H9 (cell line): ENCODE results near the gene DNAI4. TPM values are rescaled to one million over a fixed set of nuclear protein-coding genes. Genes with fewer than 3 reads are reported as not detected.
"Not testable (repeated sequence)": the region's sequence is repeated elsewhere in the genome, so short reads cannot be mapped to it uniquely, and the experiment has no call there.

Experiments used
- DNase-seq: peaks from one replicate; pipeline ENCODE4 v3.0.0-alpha.2; 2017
- H2AFZ ChIP-seq: one replicate; pipeline ENCODE4 v1.6.1; 2013; ENCODE audit warnings: mild to moderate bottlenecking, low read length, control low read depth, moderate library complexity
- H2AK5ac ChIP-seq: 2 replicates; pipeline ENCODE4 v1.6.1; 2013; ENCODE audit warnings: low read length, control low read depth, mixed read lengths; ENCODE audit not compliant: insufficient read length
- H2BK120ac ChIP-seq: one replicate; pipeline ENCODE4 v1.6.1; 2013; ENCODE audit warnings: low read depth, mild to moderate bottlenecking, low read length, control low read depth, inconsistent platforms; ENCODE audit not compliant: poor library complexity, severe bottlenecking
- H2BK12ac ChIP-seq: 2 replicates; pipeline ENCODE4 v1.6.1; 2013; ENCODE audit warnings: low read length, control low read depth, mixed read lengths, low read depth; ENCODE audit not compliant: insufficient read length
- H2BK15ac ChIP-seq: 2 replicates; pipeline ENCODE4 v1.6.1; 2013; ENCODE audit warnings: low read depth, low read length, control low read depth
- H2BK20ac ChIP-seq: one replicate; pipeline ENCODE4 v1.6.1; 2013; ENCODE audit warnings: low read depth, mild to moderate bottlenecking, low read length, control low read depth, inconsistent platforms; ENCODE audit not compliant: poor library complexity, severe bottlenecking
- H2BK5ac ChIP-seq: 2 replicates; pipeline ENCODE4 v1.6.1; 2013; ENCODE audit warnings: low read length, control low read depth, mixed read lengths; ENCODE audit not compliant: insufficient read length
- H3K14ac ChIP-seq: 2 replicates; pipeline ENCODE4 v1.6.1; 2013; ENCODE audit warnings: low read length, control low read depth; ENCODE audit not compliant: insufficient read depth
- H3K18ac ChIP-seq: 2 replicates; pipeline ENCODE4 v1.6.1; 2013; ENCODE audit warnings: low read depth, mild to moderate bottlenecking, mixed read lengths, low read length, control low read depth; ENCODE audit not compliant: insufficient read length
- H3K23ac ChIP-seq: 2 replicates; pipeline ENCODE4 v1.6.1; 2013; ENCODE audit warnings: low read length, control low read depth, mixed read lengths, low read depth; ENCODE audit not compliant: insufficient read length
- H3K23me2 ChIP-seq: 2 replicates; pipeline ENCODE4 v1.6.1; 2013; ENCODE audit warnings: low read depth, mild to moderate bottlenecking, mixed read lengths, low read length, control low read depth; ENCODE audit not compliant: insufficient read length, poor library complexity, severe bottlenecking
- H3K27ac ChIP-seq: 2 replicates; pipeline ENCODE4 v1.5.1; 2013; ENCODE audit warnings: low read length, control low read depth, mixed read lengths, low read depth; ENCODE audit not compliant: insufficient read length
- H3K27me3 ChIP-seq: 2 replicates; pipeline ENCODE4 v1.6.1; 2013; ENCODE audit warnings: low read length, control low read depth, inconsistent platforms; ENCODE audit not compliant: insufficient read depth
- H3K4ac ChIP-seq: 2 replicates; pipeline ENCODE4 v1.6.1; 2013; ENCODE audit warnings: low read depth, mild to moderate bottlenecking, control low read depth, inconsistent platforms, low read length, moderate library complexity
- H3K4me1 ChIP-seq: 2 replicates; pipeline ENCODE4 v1.6.1; 2013; ENCODE audit warnings: low read length, control low read depth, inconsistent platforms; ENCODE audit not compliant: insufficient read depth
- H3K4me2 ChIP-seq: 2 replicates; pipeline ENCODE4 v1.6.1; 2013; ENCODE audit warnings: low read length, control low read depth, mixed read lengths; ENCODE audit not compliant: insufficient read length, insufficient read depth
- H3K56ac ChIP-seq: 2 replicates; pipeline ENCODE4 v1.6.1; 2013; ENCODE audit warnings: low read depth, mild to moderate bottlenecking, mixed read lengths, low read length, control low read depth; ENCODE audit not compliant: insufficient read length
- H3K79me1 ChIP-seq: 2 replicates; pipeline ENCODE4 v1.6.1; 2013; ENCODE audit warnings: low read depth, mild to moderate bottlenecking, moderate library complexity, low read length, control low read depth, inconsistent platforms; ENCODE audit not compliant: insufficient read depth, poor library complexity, severe bottlenecking
- H3K79me2 ChIP-seq: 2 replicates; pipeline ENCODE4 v1.6.1; 2013; ENCODE audit warnings: low read length, control low read depth, inconsistent platforms; ENCODE audit not compliant: insufficient read depth
- H3K9ac ChIP-seq: 2 replicates; pipeline ENCODE4 v1.6.1; 2013; ENCODE audit warnings: low read length, control low read depth, mixed read lengths; ENCODE audit not compliant: insufficient read length; ENCODE audit errors: extremely low read depth
- H3K9me3 ChIP-seq: one replicate; pipeline ENCODE4 v1.6.1; 2013; ENCODE audit warnings: low read depth, low read length, inconsistent platforms; ENCODE audit not compliant: control insufficient read depth
- H3T11ph ChIP-seq: one replicate; pipeline ENCODE4 v1.6.1; 2013; ENCODE audit warnings: mild to moderate bottlenecking, low read length, control low read depth, inconsistent platforms
- H4K20me1 ChIP-seq: one replicate; pipeline ENCODE4 v1.6.1; 2013; ENCODE audit not compliant: control insufficient read depth, insufficient read length, insufficient read depth
- H4K5ac ChIP-seq: 2 replicates; pipeline ENCODE4 v1.6.1; 2013; ENCODE audit warnings: low read depth, mild to moderate bottlenecking, mixed read lengths, low read length, control low read depth; ENCODE audit not compliant: insufficient read length
- H4K8ac ChIP-seq: replicated peaks from 2 replicates; pipeline ENCODE4 v1.6.1; 2013; ENCODE audit warnings: low read length, control low read depth, mixed read lengths, low read depth; ENCODE audit not compliant: insufficient read length
- H4K91ac ChIP-seq: 2 replicates; pipeline ENCODE4 v1.6.1; 2013; ENCODE audit warnings: low read depth, mild to moderate bottlenecking, moderate library complexity, mixed read lengths, low read length, control low read depth; ENCODE audit not compliant: insufficient read length
- H3K27ac Mint-ChIP-seq, 3 experiments: 2 replicates in 2 of 3; 3 replicates in 1 of 3; pipeline ENCODE4 v1.8.0; 2020 to 2021; ENCODE audit warnings: mixed read lengths in 3 of 3, mild to moderate bottlenecking in 1 of 3, moderate library complexity in 1 of 3
- H3K27me3 Mint-ChIP-seq: 2 replicates; pipeline ENCODE4 v1.8.0; 2021; ENCODE audit warnings: low read depth, mild to moderate bottlenecking, moderate library complexity, mixed read lengths
- H3K36me3 Mint-ChIP-seq, 3 experiments: 2 replicates in 2 of 3; 3 replicates in 1 of 3; pipeline ENCODE4 v1.8.0; 2020 to 2021; ENCODE audit warnings: low read depth in 3 of 3, mixed read lengths in 3 of 3; ENCODE audit not compliant: insufficient read depth in 1 of 3
- H3K4me1 Mint-ChIP-seq, 2 experiments: 2 replicates each; pipeline ENCODE4 v1.8.0; 2020; ENCODE audit warnings: mixed read lengths in 2 of 2
- H3K4me3 Mint-ChIP-seq, 2 experiments: 2 replicates in 1 of 2; 3 replicates in 1 of 2; pipeline ENCODE4 v1.8.0; 2020 to 2021; ENCODE audit warnings: mild to moderate bottlenecking in 2 of 2, mixed read lengths in 2 of 2, moderate library complexity in 1 of 2
- H3K9me3 Mint-ChIP-seq, 2 experiments: 2 replicates in 1 of 2; 3 replicates in 1 of 2; pipeline ENCODE4 v1.8.0; 2020; ENCODE audit warnings: mild to moderate bottlenecking in 2 of 2, mixed read lengths in 2 of 2, moderate library complexity in 1 of 2
- CTCF ChIP-seq: fragments of 200-600 bp; sonication (generic); conservative IDR thresholded peaks from 3 replicates; pipeline ENCODE4 v1.8.0; 2021; ENCODE audit warnings: antibody characterized with exemption, mild to moderate bottlenecking
- WGBS: extraction: QIAGEN DNeasy Blood & Tissue Kit; methylation state at CpG from one replicate; pipeline ENCODE4 v1.1.7; 2013; ENCODE audit warnings: missing lambda C conversion rate, low lambda C conversion rate, mixed read lengths; ENCODE audit not compliant: insufficient read length; ENCODE audit errors: extremely low coverage; 5-methylcytosine and 5-hydroxymethylcytosine counted together
- total RNA-seq: library from RNA; stranded (reverse); gene quantifications from 2 replicates; pipeline ENCODE4 v1.2.1, GENCODE V29; 2021

The DNAI4 gene
- total RNA-seq, 1 experiment from 2014 or later: 1.4 TPM

GRCh38 chr1:66968574-66968973, 43.9 kb upstream of the DNAI4 start:
- Mint-ChIP-seq H3K4me1 (no peaks in the 10 kb centered on the region), H3K27ac (no peak overlapping the region; a peak in 1 of 7 replicates), H3K4me3 (no peak overlapping the region), H3K36me3 (peaks cover 27 to 77% (median 66%) of the 10 kb centered on the region in 3 experiments), H3K27me3 (no peaks in the 10 kb centered on the region), H3K9me3 (peaks cover 3 to 7% of the 10 kb centered on the region in 2 experiments; a peak in 4 of 5 replicates)
- no peak overlapping the region for H2BK120ac ChIP-seq
- no peaks in the 10 kb centered on the region for H3K79me1 ChIP-seq
- no peak overlapping the region for H2AK5ac ChIP-seq
- H4K5ac ChIP-seq: no peak overlapping the region
- no peak overlapping the region for H4K8ac ChIP-seq
- H3K18ac ChIP-seq: no peak overlapping the region
- H2BK12ac ChIP-seq: no peak overlapping the region
- no peak overlapping the region for H2BK5ac ChIP-seq
- no peaks in the 10 kb centered on the region for H3K4me1 ChIP-seq
- H3T11ph ChIP-seq: no peak overlapping the region
- H3K4me2 ChIP-seq: no peak overlapping the region
- no peak overlapping the region for H2BK20ac ChIP-seq
- no peaks in the 10 kb centered on the region for H3K23me2 ChIP-seq
- no peak overlapping the region for H2BK15ac ChIP-seq
- no peak for DNase-seq
- H3K14ac ChIP-seq: no peak overlapping the region
- no peak overlapping the region for H3K56ac ChIP-seq
- H2AFZ ChIP-seq: no peak overlapping the region
- H3K27ac ChIP-seq: no peak overlapping the region
- H3K79me2 ChIP-seq: no peaks in the 10 kb centered on the region
- no peak overlapping the region for H3K9ac ChIP-seq
- H3K23ac ChIP-seq: no peak overlapping the region
- no peaks in the 10 kb centered on the region for H3K27me3 ChIP-seq
- no peaks in the 10 kb centered on the region for H4K20me1 ChIP-seq
- no peak overlapping the region for H4K91ac ChIP-seq
- WGBS: no CpG with 5 or more reads among the region's 3 CpGs
- no peak overlapping the region for H3K4ac ChIP-seq
- no peaks in the 10 kb centered on the region for H3K9me3 ChIP-seq
- TF ChIP-seq CTCF: no peak

GRCh38 chr1:66966188-66966873, 41.7 kb upstream of the DNAI4 start:
- H3K27me3 ChIP-seq, H2BK5ac ChIP-seq, H3K27me3 Mint-ChIP-seq, H2BK15ac ChIP-seq, H3K4me3 Mint-ChIP-seq, H2BK120ac ChIP-seq, H3K9me3 ChIP-seq, H3K79me2 ChIP-seq, H3K14ac ChIP-seq, H3K9ac ChIP-seq, H2AFZ ChIP-seq, H3K27ac Mint-ChIP-seq, H3K9me3 Mint-ChIP-seq, H3K23ac ChIP-seq, DNase-seq, H3K4me1 Mint-ChIP-seq, H3K4ac ChIP-seq, H4K91ac ChIP-seq, H2AK5ac ChIP-seq, H2BK20ac ChIP-seq, H3K18ac ChIP-seq, H4K8ac ChIP-seq, H4K20me1 ChIP-seq, H3K27ac ChIP-seq, H2BK12ac ChIP-seq, H3K79me1 ChIP-seq, H3K56ac ChIP-seq, H3K23me2 ChIP-seq, H4K5ac ChIP-seq, H3K4me1 ChIP-seq, H3T11ph ChIP-seq, H3K4me2 ChIP-seq: not testable (repeated sequence)
- WGBS: no CpG with 5 or more reads among the region's 7 CpGs
- H3K36me3 Mint-ChIP-seq: peaks cover 31 to 84% (median 71%) of the 10 kb centered on the region in 3 experiments
